ENCODE results near the gene CYP1B1.
"Not testable (repeated sequence)": the region's sequence is repeated elsewhere in the genome, so short reads cannot be mapped to it uniquely, and the experiment has no call there.

DNA sequence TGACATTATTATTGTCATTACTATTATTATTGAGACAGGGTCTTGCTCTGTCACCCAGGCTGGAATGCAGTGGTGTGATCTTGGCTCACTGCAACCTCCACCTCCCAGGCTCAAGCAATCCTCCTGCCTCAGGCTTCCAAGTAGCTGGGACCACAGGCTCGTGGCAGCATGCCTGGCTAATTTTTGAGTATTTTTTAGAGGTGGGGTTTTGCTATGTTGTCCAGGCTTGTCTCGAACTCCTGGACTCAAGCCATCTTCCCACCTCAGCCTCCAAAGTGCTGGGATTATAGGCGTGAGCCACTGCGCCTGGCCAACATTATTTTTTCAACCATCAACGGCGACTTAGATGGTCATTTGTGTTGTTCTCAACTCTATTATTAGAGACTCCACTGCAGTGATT is 14.3 kb upstream of the CYP1B1 start:
- TF ChIP-seq, protein P1, sequence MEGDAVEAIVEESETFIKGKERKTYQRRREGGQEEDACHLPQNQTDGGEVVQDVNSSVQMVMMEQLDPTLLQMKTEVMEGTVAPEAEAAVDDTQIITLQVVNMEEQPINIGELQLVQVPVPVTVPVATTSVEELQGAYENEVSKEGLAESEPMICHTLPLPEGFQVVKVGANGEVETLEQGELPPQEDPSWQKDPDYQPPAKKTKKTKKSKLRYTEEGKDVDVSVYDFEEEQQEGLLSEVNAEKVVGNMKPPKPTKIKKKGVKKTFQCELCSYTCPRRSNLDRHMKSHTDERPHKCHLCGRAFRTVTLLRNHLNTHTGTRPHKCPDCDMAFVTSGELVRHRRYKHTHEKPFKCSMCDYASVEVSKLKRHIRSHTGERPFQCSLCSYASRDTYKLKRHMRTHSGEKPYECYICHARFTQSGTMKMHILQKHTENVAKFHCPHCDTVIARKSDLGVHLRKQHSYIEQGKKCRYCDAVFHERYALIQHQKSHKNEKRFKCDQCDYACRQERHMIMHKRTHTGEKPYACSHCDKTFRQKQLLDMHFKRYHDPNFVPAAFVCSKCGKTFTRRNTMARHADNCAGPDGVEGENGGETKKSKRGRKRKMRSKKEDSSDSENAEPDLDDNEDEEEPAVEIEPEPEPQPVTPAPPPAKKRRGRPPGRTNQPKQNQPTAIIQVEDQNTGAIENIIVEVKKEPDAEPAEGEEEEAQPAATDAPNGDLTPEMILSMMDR (IDR thresholded peaks at IDR 0.05), result not testable (repeated sequence)
- not testable (repeated sequence) for TF ChIP-seq POLR2AphosphoS5 (IDR thresholded peaks at IDR 0.05)

Data from sigmoid colon (tissue), 4 donors.